SKM-1 (cell line): ENCODE results near the gene NEK11.
"Not testable (repeated sequence)": the region's sequence is repeated elsewhere in the genome, so short reads cannot be mapped to it uniquely, and the experiment has no call there.

Experiments used
- DNase-seq: peaks from one replicate; lab custom pipeline; 2025; ENCODE audit not compliant: unreplicated experiment; lab: John Stamatoyannopoulos, UW

The NEK11 gene

GRCh38 chr3:131353016-131353877, 326.6 kb downstream of the NEK11 start:
- DNase-seq: no peak

- DNase-seq: no peak
Measured at GRCh38 chr3:131353986-131354385, 327.3 kb downstream of the NEK11 start.

DNA sequence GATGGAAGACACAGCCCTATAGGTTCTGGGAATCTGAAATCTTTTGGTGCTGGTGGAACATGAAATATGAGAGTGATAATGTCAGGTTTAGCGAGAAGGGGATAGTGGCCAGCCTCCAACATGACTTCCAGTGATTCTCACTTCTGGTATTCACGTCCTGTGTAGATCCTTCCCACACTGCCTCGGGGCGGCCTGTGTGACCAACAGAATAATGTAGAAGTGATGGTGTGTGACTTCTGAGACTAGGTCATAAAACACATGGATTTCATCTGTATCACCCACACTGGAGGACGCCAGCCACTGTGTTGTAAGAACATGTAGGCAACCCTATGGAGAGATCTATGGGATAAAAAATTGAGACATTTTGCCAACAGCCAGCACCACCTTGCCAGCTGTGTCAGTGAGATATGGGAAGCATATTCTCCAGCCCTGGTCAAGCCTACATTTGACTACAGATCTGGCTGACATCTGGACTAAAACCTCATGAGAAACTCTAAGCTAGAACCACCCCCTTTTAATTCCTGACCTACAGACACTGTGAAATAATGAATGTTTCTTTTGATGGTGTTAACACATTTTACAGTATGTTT, 329.4 kb downstream of the NEK11 start:
- DNase-seq: no peak

DNA sequence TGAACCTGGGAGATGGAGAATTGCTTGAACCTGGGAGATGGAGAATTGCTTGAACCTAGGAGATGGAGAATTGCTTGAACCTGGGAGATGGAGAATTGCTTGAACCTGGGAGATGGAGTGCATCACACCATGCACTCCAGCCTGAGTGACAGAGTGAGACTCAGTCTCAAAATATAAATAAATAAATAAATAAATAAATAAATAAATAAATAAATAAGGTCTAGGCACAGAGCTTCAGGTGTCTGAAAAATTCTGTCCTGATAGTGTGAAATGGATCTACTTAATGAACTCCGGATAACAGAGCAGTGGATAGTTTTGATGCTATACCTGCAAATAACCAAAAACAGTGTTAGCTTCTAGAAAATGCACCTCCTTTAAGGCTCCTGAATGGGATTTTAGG, 330.6 kb downstream of the NEK11 start:
- no peak for DNase-seq

DNA sequence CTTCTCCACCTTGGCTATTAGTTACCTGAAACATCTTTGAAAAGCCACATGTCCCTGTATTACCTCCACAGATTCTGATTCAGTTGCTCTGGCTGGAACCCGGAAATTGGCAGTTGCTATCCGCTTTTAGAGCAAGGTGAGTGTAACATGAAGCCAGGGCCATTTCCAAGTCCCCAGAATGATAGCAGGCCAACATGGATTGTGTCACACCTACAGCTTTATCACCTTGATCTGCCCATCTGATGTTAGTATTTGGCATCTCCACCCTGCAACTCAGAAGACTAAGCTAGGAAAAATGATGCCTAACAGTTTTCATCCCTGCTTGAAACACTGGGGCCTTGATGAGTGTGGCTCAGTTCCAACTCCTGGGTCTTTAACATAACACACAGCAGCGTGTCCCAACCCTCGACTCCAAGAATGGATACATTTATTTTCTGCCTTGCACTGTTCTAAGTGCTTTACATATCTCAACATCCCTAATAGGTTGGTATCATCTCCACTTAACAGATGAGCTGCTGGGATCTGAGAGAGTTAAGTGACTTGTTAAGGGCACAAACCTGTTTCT, 333.6 kb downstream of the NEK11 start:
- DNase-seq: no peak

DNA sequence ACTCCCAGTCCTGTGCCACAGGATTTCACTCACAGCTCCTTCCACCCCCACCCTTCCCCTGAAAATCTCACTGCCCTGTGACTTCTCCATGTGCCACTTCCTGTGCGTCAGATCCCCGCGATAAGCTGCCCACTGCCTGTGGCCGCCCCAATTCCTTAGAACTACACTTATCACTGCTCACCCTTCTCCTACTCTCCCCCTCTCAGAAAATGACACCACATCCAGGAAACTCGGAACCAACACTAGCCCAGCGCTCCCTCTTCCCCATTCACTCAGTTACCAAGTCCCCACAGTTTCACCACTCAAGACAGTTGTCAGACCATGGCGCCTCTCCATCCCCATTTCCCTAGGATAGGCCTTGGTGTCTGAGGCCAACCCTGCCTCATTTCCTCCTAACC, 334.4 kb downstream of the NEK11 start:
- DNase-seq: not testable (repeated sequence)

DNA sequence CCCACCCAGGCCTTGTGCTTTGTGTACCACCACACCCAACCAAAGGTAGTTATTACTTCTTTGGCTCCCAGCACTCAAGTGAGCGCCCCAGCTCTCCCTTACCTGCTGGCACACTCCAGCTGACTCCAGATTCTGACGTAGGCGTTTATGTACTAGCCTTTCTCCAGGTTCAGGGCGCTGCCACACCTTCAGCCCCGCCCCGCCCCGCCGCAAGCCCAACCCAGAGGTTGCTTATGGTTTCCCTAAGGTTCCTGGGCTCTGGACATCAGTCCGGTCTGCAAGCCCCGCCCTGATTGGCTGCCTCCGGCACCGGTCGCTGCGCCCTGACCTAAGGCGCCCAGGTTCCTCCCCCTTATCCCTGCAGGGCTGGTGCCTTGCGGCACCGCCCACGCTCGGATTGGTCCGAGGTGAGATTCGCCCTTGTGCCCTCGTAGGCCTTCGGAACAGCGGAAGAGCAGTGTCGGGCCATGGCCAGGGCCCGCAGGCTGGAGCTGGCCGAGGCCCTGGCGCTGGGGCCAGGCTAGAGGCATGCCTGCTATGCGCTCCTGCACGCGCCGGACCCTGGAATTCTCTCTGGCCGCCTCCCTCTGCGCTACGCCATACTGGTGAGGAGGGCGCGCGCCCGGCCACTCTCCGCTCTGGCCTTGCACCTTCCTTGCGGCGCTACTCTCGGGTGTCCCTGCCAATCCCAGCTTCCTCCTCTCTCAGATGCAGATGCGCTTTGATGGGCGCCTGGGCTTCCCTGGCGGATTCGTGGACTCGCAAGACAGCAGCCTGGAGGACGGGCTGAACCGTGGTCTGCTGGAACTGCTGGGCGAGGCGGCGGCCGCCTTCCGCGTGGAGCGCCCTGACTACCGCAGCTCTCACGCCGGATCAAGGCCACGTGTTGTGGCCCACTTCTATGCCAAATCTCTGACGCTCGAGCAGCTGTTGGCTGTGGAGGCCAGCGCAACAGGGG, 335.1 kb downstream of the NEK11 start:
- no peak for DNase-seq

- no peak for DNase-seq
Measured at GRCh38 chr3:131363275-131363674, 336.6 kb downstream of the NEK11 start.

DNA sequence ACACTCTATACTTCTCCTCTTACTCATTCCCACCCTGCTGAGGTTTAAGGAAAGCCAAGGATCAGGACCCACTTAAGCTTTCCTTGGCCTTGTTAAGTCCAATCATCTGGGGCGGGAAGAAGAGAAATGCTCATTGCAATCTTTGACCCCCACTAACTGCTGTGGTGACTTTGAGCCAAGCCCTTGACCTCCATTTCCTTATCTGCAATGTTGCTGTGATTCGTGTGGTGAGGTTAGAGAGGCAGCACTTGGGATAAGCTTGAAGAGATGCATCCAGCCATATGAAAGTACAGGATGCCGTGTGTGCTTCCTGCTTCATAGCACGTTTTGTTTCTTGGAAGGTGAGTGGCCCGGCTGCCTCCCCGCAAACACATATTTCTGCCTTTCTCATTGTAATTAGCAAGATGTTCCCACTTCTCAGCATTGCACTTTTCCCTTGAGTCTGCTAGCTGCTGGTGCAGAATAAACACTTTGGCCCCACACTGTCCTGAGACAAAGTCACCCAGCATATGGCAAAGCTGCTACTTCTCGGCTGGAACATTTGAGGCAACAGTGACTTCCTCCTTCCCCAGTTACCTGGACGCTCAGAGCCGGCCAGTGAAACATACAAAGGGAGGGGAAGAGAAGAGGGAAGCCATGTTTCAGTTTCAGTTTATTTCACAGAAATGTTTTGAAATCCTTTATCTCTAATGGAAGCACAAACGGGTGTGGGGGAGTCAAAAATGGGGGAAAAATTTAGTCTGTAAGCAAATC, 344.4 kb downstream of the NEK11 start:
- no peak for DNase-seq

GRCh38 chr3:131371688-131372066, 345.0 kb downstream of the NEK11 start:
- no peak for DNase-seq

- no peak for DNase-seq
Measured at GRCh38 chr3:131374741-131375140, 348.1 kb downstream of the NEK11 start.

DNA sequence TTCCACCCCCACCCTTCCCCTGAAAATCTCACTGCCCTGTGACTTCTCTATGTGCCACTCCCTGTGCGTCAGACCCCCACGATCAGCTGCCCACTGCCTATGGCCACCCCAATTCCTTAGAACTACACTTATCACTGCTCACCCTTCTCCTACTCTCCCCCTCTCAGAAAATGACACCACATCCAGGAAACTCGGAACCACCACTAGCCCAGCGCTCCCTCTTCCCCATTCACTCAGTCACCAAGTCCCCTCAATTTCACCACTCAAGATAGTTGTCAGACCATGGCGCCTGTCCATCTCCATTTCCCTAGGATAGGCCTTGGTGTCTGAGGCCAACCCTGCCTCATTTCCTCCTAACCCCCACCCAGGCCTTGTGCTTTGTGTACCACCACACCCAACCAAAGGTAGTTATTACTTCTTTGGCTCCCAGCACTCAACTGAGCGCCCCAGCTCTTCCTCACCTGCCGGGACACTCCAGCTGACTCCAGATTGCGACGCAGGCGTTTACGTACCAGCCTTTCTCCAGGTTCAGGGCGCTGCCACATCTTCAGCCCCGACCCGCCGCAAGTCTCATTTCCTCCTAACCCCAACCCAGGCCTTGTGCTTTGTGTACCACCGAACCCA, 354.3 kb downstream of the NEK11 start:
- not testable (repeated sequence) for DNase-seq

DNA sequence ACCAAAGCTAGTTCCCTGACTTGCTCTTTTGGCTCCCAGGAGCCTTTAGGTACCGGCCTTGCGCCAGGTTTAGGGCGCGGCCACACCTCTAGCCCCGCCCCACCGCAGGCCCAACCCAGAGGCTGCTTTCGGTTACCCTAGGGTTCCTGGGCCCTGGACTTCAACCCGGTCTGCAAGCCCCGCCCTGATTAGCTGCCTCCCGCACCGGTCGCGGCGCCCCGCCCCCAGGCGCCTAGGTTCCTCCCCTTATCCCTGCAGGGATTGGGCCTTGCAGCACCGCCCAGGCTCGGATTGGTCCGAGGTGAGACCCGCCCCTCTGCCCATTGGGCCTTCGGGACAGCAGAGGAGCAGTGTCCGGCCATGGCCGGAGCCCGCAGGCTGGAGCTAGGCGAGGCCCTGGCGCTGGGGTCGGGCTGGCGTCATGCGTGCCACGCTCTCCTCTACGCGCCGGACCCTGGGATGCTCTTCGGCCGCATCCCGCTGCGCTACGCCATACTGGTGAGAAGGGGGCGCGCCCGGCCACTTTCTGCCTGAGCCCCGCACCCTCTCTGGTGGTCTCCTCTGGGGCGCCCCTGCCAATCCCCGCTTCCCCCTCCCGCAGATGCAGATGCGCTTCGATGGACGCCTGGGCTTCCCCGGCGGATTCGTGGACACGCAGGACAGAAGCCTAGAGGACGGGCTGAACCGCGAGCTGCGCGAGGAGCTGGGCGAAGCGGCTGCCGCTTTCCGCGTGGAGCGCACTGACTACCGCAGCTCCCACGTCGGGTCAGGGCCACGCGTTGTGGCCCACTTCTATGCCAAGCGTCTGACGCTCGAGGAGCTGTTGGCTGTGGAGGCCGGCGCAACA, 355.0 kb downstream of the NEK11 start, which contains the start of gene NUDT16:
Gene NUDT16 (plus strand): TSS at position 330 of the 847 bp plus-strand sequence. CDS start 31 bp downstream, at position 361.
- peak; percentile 96 for DNase-seq

DNA sequence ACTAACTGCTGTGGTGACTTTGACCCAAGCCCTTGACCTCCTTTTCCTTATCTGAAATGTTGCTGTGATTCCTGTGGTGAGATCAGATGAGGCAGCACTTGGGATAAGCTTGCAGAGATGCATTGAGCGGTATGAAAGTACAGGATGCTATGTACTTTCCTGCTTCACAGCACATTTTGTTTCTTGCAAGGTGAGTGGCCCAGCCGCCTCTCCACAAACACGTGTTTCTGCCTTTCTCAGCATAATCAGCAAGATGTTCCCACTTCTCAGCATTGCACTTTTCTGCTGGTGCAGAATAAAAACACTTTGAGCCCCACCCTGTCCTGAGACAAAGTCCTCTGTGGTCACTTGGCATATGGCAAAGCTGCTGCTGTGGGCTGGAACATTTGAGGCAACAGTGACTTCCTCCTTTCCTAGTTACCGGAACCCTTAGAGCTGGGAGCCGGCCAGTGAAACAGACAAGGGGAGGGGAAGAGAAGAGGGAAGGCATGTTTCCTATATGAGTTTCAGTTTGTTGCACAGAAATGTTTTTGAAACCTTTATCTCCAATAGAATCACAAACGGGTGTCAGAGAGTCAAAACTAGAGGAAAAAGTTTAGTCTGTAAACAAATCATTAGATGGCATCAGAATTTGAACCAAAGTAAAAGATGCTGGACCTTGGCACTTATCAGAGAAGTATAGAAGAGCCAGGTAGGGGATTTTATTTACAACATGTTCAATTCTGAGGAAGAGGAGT, 359.9 kb downstream of the NEK11 start:
- peak; percentile 84 for DNase-seq

- DNase-seq: no peak
Measured at GRCh38 chr3:131387796-131388489, 361.3 kb downstream of the NEK11 start.

DNA sequence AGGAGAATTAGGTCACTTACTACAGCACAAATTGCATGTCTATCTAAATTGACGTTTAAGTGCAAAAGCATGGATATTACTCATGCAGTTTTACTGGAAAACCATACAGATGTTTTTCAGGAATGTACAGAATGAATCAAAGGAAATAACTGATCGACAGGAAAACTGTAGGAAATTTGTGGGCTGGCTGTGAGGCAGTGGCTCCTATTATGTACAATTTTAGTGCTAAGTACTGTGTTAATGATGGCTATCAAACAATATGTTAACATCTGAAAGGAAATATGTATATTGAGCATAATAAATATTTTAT, 361.8 kb downstream of the NEK11 start:
- no peak for DNase-seq

DNA sequence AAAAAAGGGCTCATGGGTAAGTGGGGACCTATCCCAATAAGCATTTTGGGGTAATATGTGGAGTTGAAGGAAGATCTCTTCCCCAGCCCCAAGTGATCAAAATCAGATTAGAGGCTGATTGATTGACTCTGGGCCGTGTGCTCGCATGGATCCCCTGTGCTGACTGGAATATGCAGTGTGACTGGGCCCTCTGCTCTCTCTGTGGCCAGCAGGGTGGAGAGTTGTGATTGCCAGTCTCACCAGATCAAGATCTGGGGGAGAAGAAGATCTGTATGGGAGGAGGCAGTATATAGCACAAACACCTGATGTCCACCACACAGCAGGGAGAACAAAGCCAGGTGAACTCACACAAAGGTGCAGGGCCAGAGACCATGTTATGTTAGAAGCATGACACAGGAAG, 363.7 kb downstream of the NEK11 start:
- no peak for DNase-seq

GRCh38 chr3:131393051-131393450, 366.4 kb downstream of the NEK11 start:
- no peak for DNase-seq
